Glutamatergic neuron (in vitro differentiated cells): Measurements from ENCODE around the gene FLAD1. TPM values are rescaled to one million over a fixed set of nuclear protein-coding genes. Genes with fewer than 3 reads are reported as not detected.

ENCODE experiments used
- DNase-seq: peaks from one replicate; pipeline ENCODE4 v3.0.0; 2022
- H3K27ac Mint-ChIP-seq: one replicate; pipeline ENCODE4 v1.8.0; 2020; ENCODE audit warnings: mild to moderate bottlenecking, mixed read lengths, inconsistent platforms; ENCODE audit not compliant: unreplicated experiment
- H3K27me3 Mint-ChIP-seq: one replicate; pipeline ENCODE4 v1.8.0; 2020; ENCODE audit warnings: mild to moderate bottlenecking, moderate library complexity, mixed read lengths, inconsistent platforms; ENCODE audit not compliant: unreplicated experiment
- H3K36me3 Mint-ChIP-seq: one replicate; pipeline ENCODE4 v1.8.0; 2020; ENCODE audit warnings: mild to moderate bottlenecking, mixed read lengths, inconsistent platforms; ENCODE audit not compliant: unreplicated experiment
- H3K4me1 Mint-ChIP-seq: one replicate; pipeline ENCODE4 v1.8.0; 2020; ENCODE audit warnings: mild to moderate bottlenecking, low read depth, mixed read lengths, inconsistent platforms; ENCODE audit not compliant: unreplicated experiment
- H3K4me3 Mint-ChIP-seq: one replicate; pipeline ENCODE4 v1.8.0; 2020; ENCODE audit warnings: mild to moderate bottlenecking, mixed read lengths, inconsistent platforms; ENCODE audit not compliant: unreplicated experiment
- H3K9me3 Mint-ChIP-seq: one replicate; pipeline ENCODE4 v1.8.0; 2020; ENCODE audit warnings: mild to moderate bottlenecking, moderate library complexity, mixed read lengths, inconsistent platforms; ENCODE audit not compliant: unreplicated experiment
- CTCF ChIP-seq: fragments of 200-600 bp; sonication (generic); IDR thresholded peaks from one replicate; pipeline ENCODE4 v1.5.0; 2021; ENCODE audit not compliant: partially characterized antibody, unreplicated experiment
- total RNA-seq: library from RNA; stranded (reverse); fragmentation: NEBNext Ultra II Directional; extraction: Animal tissue kit (Norgen Biotek cat#: 25700); gene quantifications from one replicate; pipeline ENCODE4 v1.2.1, GENCODE V29; 2021; ENCODE audit not compliant: unreplicated experiment

Gene FLAD1
- total RNA-seq, 1 donor from 2014 or later, result 68.8 TPM

- Mint-ChIP-seq H3K36me3 (no peaks in the 10 kb centered on the region), H3K4me1 (peaks cover 31% of the 10 kb centered on the region), H3K4me3 (peak overlapping the region; percentile 98), H3K27me3 (peaks cover 9% of the 10 kb centered on the region), H3K9me3 (peaks cover 7% of the 10 kb centered on the region), H3K27ac (peak overlapping the region; percentile 94)
- DNase-seq, result no peak
- TF ChIP-seq CTCF, result no peak
These were observed 13.9 kb upstream of the FLAD1 start for GRCh38 chr1:154969246-154969645.

DNA sequence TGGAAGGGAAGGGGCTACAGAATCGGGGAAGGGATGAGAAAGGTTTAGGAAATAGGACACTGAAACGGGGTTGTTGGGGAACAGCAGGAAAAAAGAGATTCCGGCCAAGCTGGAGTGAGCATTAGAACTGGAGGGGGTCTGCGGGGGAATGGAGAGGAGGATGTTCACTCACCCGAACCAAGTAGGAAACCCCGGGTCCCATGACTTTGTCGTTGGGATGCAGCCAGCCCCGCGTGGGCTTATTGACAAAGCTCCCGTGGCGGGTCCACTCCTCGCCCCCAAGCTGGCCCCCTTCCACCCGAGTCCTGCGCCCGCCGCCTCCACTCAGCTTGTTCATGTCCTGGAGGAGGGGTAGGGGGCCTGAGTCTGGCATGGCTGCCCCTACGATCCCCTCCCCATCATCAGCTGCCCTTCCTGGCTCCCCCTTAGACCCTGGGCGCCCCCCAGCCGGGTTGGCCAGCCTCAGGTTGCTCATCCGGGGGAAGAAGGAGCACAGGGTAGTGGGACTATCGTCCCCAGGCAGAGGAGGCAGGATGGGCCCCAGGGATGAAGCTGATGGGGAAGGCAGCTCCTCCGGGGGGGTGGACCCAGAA, 13.2 kb upstream of the FLAD1 start:
- Mint-ChIP-seq H3K36me3 (no peaks in the 10 kb centered on the region), H3K9me3 (peaks cover 7% of the 10 kb centered on the region), H3K27me3 (peaks cover 9% of the 10 kb centered on the region), H3K27ac (peak overlapping the region; percentile 98), H3K4me1 (peaks cover 31% of the 10 kb centered on the region), H3K4me3 (peak overlapping the region; percentile 98)
- no peak for DNase-seq
- TF ChIP-seq CTCF, result no peak

DNA sequence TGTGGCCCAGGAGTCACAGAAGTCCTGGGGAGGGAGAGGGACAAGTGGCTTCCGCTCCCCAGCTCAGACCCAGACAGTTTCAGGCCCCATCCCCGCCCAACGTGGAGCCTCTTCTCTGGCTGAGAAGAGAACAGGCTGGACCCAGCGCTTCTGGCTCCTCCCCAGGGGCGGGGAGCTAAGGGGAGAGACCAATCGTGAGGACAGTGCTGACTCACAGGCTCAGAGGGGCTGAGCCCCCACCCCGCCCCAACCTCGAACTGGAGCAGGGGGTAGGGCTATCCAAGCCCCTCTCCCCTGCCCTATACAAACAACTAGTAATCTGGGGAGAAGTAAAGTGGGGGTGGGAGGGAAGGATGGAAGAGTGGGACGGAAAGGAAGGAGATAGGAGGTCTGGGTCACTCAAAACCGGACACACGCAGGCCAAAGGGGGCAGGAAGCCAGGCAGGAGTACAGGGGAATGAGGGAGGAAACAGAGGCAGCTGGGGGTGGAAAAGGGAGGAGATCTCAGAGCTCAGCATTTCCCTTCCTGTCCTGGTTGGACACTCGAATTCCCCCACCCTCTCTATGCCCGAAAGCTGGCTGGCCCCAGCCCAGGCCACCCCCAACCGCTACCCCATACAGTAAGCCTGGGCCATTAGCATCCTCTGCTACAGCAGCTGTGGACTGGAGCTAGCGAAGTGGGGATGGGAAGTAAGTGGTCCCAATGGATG, 12.4 kb upstream of the FLAD1 start, which contains the start of gene SHC1:
Gene SHC1 (minus strand): TSS at position 117 of the 710 bp plus-strand sequence. CDS start 221 bp downstream, outside the sequence.
- peak; percentile 92 for DNase-seq
- peaks cover 31% of the 10 kb centered on the region for H3K4me1 Mint-ChIP-seq
- no peaks in the 10 kb centered on the region for H3K36me3 Mint-ChIP-seq
- peaks cover 6% of the 10 kb centered on the region for H3K9me3 Mint-ChIP-seq
- peak within 1 kb of the TSS; percentile 98 for H3K27ac Mint-ChIP-seq
- H3K4me3 Mint-ChIP-seq, result peak within 1 kb of the TSS; percentile 98
- no peak for TF ChIP-seq CTCF
- H3K27me3 Mint-ChIP-seq, result peaks cover 9% of the 10 kb centered on the region

DNA sequence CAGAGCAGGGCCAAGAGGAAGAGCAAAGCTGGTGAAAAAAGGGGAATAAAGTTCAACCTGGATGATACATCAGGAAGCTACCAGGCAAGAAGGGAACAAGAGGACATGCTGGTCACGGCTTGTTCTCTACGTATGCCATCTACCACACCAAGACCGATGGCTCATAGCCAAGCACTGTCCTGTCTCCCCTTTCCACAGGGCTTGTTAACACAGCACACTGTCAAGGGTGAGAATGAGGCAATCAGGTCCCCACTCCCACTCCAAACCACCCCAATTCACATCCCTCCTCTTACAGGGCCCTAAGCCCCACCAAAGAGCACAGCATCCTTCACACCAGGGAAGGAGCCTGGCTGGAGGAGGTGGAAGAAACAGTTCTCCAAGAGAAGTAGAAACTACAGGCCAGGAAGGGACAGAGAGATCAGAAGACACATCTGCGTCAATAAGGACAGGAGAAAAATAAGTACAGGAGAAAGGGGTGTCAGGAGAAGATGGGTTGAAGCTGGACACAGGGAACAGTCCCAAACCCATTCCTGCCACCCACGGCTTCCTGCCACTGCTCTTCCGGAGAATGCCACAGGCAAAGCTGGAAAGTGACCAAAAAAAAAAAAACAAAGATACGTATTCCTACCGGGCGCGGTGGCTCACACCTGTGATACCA, 11.7 kb upstream of the FLAD1 start:
- Mint-ChIP-seq H3K27me3 (peaks cover 9% of the 10 kb centered on the region), H3K4me1 (peaks cover 31% of the 10 kb centered on the region), H3K36me3 (no peaks in the 10 kb centered on the region), H3K27ac (peak overlapping the region; percentile 98), H3K9me3 (peaks cover 6% of the 10 kb centered on the region), H3K4me3 (peak overlapping the region; percentile 98)
- no peak for TF ChIP-seq CTCF
- DNase-seq, result no peak

DNA sequence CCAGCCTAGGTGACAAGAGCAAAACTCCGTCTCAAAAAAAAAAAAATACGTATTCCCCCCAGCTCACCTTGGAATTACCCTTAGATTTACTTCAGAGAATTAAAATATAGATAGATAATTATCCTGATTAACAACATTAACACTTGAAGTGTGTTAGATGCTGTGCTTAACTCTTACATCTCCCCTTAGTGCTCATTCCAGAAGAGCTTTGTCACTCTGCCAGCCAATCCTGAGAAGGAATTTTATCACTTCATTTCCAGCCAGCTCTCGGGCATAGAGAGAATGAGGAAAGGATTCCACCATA, 11.0 kb upstream of the FLAD1 start:
- peaks cover 5% of the 10 kb centered on the region for H3K9me3 Mint-ChIP-seq

More for the DNA sequence above, 11.0 kb upstream of the FLAD1 start:
- H3K4me1 Mint-ChIP-seq, result peaks cover 31% of the 10 kb centered on the region
- peak overlapping the region; percentile 82 for H3K4me3 Mint-ChIP-seq
- TF ChIP-seq CTCF, result no peak
- no peak for DNase-seq
- no peaks in the 10 kb centered on the region for H3K36me3 Mint-ChIP-seq
- H3K27me3 Mint-ChIP-seq, result peaks cover 9% of the 10 kb centered on the region
- peak overlapping the region; percentile 89 for H3K27ac Mint-ChIP-seq
